OCI-LY7 (cell line): ENCODE data around the gene SURF4.

ENCODE experiments used
- EZH2phosphoT487 ChIP-seq: fragments of 200-600 bp; sonication (generic); IDR thresholded peaks from 2 replicates; pipeline ENCODE4 v1.6.1; 2018; ENCODE audit warnings: low read depth, borderline replicate concordance, mild to moderate bottlenecking, mixed run types, antibody characterized with exemption, low read length, moderate library complexity, mixed read lengths
- TF ChIP-seq, protein P1 (sequence below): fragments of 200-600 bp; sonication (generic); conservative IDR thresholded peaks from 2 replicates; pipeline ENCODE4 v1.5.1; 2014; ENCODE audit warnings: mild to moderate bottlenecking, antibody characterized with exemption, low read length, moderate library complexity, mixed read lengths

DNA sequence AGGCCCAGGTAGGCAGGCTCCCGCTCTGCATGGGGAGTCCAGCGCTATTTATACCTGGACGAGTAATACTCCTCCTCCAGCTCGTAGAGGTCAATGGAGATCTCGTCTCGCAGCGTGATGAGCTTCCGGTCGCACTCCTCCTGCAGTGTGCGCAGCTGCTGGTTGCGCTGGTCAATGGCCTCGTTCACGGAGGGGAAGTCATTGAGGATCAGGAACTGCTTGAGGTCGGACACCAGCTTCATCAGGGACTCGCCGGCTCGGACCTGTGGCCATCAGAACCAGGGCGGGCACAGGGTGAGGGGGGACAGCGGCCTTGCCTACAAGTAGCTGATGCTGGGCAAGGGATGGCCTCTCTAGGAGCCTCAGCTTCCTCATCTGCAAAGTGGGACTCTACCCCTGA lies 31.8 kb downstream of the SURF4 start:
- TF ChIP-seq, protein P1, sequence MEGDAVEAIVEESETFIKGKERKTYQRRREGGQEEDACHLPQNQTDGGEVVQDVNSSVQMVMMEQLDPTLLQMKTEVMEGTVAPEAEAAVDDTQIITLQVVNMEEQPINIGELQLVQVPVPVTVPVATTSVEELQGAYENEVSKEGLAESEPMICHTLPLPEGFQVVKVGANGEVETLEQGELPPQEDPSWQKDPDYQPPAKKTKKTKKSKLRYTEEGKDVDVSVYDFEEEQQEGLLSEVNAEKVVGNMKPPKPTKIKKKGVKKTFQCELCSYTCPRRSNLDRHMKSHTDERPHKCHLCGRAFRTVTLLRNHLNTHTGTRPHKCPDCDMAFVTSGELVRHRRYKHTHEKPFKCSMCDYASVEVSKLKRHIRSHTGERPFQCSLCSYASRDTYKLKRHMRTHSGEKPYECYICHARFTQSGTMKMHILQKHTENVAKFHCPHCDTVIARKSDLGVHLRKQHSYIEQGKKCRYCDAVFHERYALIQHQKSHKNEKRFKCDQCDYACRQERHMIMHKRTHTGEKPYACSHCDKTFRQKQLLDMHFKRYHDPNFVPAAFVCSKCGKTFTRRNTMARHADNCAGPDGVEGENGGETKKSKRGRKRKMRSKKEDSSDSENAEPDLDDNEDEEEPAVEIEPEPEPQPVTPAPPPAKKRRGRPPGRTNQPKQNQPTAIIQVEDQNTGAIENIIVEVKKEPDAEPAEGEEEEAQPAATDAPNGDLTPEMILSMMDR = no peak
- TF ChIP-seq EZH2phosphoT487 = no peak
